ENCODE results near the gene SLC17A6.

GRCh38 chr11:22337596-22338485 is at the start of gene SLC17A6:
- TF ChIP-seq SIN3A (IDR thresholded peaks at IDR 0.05; ENCODE audit: low read depth) (no peak), SP1 (IDR thresholded peaks at IDR 0.05; ENCODE audit: low read depth) (no peak), CTCF (IDR thresholded peaks at IDR 0.05 in 2 of 3, conservative IDR thresholded peaks at IDR 0.05 in 1 of 3; ENCODE audit: borderline replicate concordance in 1 of 3, insufficient read depth in 1 of 3, low read depth in 2 of 3, low read length in 2 of 3) (no peak), ZNF274 (IDR thresholded peaks at IDR 0.05; ENCODE audit: low read depth, low read length) (no peak), EGR1 (IDR thresholded peaks at IDR 0.05; ENCODE audit: low read depth) (no peak)

Data from HCT116 (cell line).